ENCODE measurements around the gene CCDC177.

DNA sequence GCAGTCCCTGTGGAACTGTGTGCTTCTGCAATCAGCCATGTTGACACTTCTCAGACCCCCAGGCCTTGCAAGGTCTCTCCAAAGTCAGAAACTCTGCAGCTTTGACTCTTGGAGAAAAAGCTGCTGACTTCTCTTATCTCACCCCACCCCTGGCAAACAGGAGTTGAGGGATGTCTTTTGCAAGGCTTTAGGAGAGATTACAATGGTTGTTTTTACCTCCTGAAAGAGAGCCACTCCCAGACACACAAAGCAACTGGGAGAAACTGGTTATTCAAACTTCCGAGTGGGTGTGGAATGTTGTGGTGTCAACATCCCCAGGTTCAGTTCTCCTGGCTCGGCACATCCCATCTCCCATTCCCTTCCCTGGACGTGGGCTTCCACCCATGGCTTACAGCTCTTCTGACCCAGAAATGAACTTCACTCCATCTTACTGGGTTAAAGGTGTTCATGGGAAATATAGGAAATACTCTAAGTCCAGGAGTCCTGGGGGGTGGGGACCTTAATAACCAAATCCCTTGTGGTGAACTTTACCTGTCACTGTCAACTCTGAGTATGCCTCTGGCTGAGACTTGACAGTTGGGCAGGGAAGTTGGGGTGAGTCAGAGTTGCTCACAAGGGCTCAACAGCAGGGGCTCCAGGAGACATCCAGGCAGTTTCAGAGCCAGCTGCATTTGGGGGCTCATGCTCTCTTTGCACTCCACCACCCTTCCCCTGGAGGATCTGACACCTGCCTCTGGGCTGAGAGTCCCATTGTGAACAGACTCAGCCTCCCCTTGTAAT, 41.9 kb downstream of the CCDC177 start:
- TF ChIP-seq, protein P1, sequence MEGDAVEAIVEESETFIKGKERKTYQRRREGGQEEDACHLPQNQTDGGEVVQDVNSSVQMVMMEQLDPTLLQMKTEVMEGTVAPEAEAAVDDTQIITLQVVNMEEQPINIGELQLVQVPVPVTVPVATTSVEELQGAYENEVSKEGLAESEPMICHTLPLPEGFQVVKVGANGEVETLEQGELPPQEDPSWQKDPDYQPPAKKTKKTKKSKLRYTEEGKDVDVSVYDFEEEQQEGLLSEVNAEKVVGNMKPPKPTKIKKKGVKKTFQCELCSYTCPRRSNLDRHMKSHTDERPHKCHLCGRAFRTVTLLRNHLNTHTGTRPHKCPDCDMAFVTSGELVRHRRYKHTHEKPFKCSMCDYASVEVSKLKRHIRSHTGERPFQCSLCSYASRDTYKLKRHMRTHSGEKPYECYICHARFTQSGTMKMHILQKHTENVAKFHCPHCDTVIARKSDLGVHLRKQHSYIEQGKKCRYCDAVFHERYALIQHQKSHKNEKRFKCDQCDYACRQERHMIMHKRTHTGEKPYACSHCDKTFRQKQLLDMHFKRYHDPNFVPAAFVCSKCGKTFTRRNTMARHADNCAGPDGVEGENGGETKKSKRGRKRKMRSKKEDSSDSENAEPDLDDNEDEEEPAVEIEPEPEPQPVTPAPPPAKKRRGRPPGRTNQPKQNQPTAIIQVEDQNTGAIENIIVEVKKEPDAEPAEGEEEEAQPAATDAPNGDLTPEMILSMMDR (IDR thresholded peaks at IDR 0.05) = no peak
- no peak for TF ChIP-seq POLR2A (IDR thresholded peaks at IDR 0.05)

Data from esophagus squamous epithelium (tissue), 4 donors.